Measurements from ENCODE around the gene ZNF717.

- TF ChIP-seq FOS (IDR thresholded peaks at IDR 0.05; ENCODE audit: low read depth, low read length) (no peak), RAD21 (IDR thresholded peaks at IDR 0.05; ENCODE audit: low read length) (no peak), CTCF (conservative IDR thresholded peaks at IDR 0.05; ENCODE audit: low read depth, low read length) (no peak), POLR2A (IDR thresholded peaks at IDR 0.05; ENCODE audit: low read depth, low read length) (no peak), USF2 (IDR thresholded peaks at IDR 0.05; ENCODE audit: low read depth, low read length) (no peak), SMC3 (IDR thresholded peaks at IDR 0.05; ENCODE audit: low read depth, low read length) (no peak), CEBPB (IDR thresholded peaks at IDR 0.05; ENCODE audit: low read depth, low read length) (no peak), ELK1 (IDR thresholded peaks at IDR 0.05; ENCODE audit: borderline replicate concordance, low read depth, low read length) (no peak), RCOR1 (IDR thresholded peaks at IDR 0.05; ENCODE audit: insufficient replicate concordance, low read length) (no peak), MAFK (IDR thresholded peaks at IDR 0.05; ENCODE audit: low read depth, low read length) (no peak), NFE2L2 (IDR thresholded peaks at IDR 0.05; ENCODE audit: low read depth, low read length) (no peak), MXI1 (IDR thresholded peaks at IDR 0.05; ENCODE audit: borderline replicate concordance, low read depth, low read length) (no peak), RFX5 (IDR thresholded peaks at IDR 0.05; ENCODE audit: low read depth, low read length) (no peak)
Observed at GRCh38 chr3:75687323-75687722, 98.0 kb downstream of the ZNF717 start.
